Muscle of arm (tissue), 12 donors: ENCODE results near the gene RNPEP. TPM values are rescaled to one million over a fixed set of nuclear protein-coding genes. Genes with fewer than 3 reads are reported as not detected.
"Not testable (repeated sequence)": the region's sequence is repeated elsewhere in the genome, so short reads cannot be mapped to it uniquely, and the experiment has no call there.

Source experiments
- DNase-seq: peaks from one replicate; pipeline ENCODE4 v3.0.0-alpha.2; 2013
- polyA plus RNA-seq, 12 donors: library from polyadenylated mRNA; unstranded; fragments of 120-200 nt; gene quantifications; one replicate each; pipeline ENCODE4 v1.2.1, GENCODE V29; 2013; ENCODE audit not compliant: insufficient read length in 12 of 12

Gene RNPEP
- polyA plus RNA-seq, 12 donors, result 18.3 to 40.7 (median 21.6) TPM; not detected in 1

- DNase-seq, result no peak
These were observed 26.7 kb upstream of the RNPEP start for GRCh38 chr1:201955729-201956143.

- DNase-seq, result no peak
These were observed 24.1 kb upstream of the RNPEP start for GRCh38 chr1:201958348-201958747.

- DNase-seq, result not testable (repeated sequence)
These were observed 20.1 kb upstream of the RNPEP start for GRCh38 chr1:201962382-201962781.

DNA sequence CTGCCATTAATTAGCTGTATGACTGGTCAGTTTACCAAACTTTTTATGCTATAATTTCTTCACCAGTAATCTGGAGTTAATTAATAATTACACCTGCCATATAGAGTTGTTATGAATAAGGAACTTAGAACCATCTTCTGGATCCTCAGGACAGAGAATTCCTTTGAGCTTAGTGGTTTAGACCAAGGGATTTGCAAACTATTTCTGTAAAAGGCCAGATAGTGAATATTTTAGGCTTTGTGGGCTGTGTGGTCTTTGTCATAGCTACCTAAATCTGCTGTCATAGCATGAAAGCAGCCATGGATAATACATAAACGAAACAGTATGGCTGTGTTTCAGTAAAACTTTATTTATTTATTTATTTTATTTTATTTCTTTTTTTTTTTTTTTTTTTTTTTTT lies 18.2 kb upstream of the RNPEP start:
- DNase-seq, result no peak

DNA sequence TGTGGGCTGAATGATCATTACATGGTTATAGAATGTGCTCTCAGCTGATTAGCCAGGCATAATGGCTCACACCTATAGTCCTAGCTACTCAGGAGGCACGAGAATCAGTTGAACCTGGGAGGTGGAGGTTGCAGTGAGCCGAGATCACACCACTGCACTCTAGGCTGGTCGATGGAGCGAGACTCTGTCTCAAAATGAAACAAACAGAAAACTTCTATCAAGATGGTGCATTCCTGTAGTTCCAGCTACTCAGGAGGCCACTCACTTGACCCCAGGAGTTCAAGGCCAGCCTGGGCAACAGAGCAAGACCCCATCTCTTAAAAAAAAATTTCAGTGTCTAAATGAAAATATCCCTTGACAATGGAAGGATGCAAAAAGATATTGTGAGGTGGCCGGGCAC lies 16.3 kb upstream of the RNPEP start:
- no peak for DNase-seq

DNA sequence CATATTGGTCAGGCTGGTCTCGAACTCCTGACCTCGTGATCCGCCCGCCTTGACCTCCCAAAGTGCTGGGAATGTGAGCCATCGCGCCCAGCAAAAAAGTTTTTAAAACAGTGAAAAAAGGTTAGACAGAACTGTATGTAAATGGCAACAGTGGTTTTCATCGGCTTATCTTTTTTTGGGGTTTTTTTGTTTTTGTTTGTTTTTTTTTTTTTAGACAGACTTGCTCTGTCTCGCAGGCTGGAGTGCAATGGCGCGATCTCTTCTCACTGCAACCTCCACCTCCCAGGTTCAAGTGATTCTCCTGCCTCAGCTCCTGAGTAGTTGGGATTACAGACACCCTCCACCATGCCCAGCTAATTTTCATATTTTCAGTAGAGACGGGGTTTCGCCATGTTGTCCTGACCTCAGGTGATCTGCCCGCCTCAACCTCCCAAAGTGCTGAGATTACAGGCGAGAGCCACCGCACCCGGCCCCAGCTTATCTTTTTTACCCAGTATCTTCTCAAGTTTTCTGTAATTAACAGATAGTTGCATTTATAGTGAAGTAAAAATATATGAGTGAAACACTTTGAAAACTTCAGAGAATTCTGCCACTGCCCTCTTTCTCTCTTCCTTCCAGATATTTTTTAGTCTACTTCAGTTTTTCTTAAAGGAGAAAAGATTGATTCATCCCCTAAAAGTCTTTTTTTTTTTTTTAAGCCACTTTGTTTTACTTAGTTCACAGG lies 14.1 kb upstream of the RNPEP start:
- DNase-seq, result no peak

- no peak for DNase-seq
These were observed 11.9 kb upstream of the RNPEP start for GRCh38 chr1:201970334-201971159.

DNA sequence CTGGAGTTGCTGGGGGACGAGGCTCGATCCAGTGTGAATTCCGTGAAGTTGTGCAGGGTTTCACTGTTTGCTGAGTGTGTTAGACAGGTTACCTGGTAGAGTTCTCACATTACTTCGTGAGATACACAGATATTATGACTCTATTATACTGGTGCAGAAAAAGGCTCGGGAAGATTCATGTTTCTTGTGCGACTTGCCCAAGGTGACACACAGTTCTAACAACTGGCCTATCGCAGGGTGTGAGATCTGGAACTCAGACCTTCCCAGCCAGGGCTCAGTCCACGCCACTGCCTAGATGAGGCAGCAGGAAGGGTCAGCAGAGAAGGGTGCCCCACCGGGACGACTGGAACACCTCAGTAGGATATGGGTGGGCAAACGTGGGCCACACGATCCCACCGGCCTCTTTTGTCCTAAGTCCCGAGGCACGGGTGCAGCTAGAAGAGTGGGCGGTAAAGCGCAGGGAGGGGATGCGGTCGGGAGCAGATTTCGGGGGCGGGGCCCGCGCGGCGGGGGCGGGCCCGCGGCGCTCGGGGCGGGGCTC lies 296 bp upstream of the RNPEP start:
- peak; percentile 51 for DNase-seq

DNA sequence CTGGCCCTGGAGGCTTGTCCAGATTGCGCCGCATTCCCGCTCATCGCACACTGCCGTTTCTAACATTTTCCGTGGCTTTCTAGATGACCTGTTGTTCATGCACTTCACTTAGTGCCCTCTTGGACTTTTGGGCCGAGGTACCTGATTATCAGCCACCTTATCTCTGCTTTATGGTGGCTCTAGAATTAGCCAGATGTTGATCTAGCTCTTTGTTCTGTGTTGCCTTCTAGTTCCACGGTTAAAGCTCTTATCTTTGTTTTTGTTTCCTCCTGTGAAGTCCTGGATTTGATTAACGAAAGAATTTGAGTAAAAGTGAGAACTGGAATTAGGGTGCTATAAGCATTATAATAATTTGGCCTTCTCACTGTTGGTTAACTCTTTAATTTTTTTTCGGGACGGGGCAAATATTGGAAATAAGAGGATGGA lies 945 bp downstream of the RNPEP start:
- no peak for DNase-seq

DNA sequence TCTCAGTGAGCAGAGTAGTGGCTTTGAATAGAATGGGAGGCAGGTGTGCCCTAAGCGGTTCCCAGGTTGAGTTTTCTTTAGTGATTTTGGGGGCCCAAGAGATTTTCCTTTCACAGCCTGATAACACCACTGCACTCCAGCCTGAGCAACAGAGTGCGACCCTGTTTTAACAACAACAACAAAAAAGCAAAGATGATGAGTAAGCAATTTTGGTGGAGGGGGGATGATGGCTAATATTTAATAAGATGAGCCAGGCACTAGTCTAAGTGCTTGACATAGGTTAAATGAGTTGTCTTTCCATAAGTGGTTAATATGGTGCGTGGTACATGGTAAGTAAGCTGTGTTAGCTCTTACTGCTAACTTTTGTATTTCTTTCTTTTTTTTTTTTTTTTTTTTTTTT lies 2.0 kb downstream of the RNPEP start:
- DNase-seq, result no peak

DNA sequence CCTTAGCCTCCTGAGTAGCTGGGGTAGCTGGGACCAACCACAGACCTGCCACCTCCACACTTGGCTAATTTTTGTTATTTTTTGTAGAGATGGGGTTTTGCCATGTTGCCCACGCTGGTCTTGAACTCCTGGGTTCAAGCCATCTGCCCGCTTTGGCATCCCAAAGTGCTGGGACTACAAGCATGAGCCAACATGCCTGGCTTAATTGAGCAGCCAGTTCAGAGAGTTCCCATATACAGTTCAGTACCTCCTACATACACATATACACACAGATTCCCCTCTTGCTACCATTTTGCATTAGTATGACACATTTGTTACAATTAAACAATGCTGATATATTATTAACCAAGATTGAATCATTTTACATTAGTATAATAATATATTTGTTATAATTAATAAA lies 2.9 kb downstream of the RNPEP start:
- no peak for DNase-seq

DNA sequence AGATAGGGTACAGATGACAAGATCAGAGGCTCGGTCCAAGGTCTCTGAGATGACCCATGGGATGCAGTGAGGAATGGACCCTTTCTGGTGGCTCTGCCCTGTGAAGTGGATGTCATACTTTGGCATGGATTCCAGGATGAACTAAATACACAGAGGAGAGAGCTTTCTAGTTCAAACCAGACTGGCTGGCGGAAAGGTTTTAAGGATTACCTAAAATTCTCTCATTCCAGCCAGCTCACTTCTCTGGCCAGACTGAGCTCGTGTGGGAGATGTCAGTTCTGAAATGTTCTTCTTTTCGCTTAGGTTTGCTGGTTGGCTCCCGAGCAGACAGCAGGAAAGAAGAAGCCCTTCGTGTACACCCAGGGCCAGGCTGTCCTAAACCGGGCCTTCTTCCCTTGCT lies 6.2 kb downstream of the RNPEP start:
- DNase-seq, result no peak

DNA sequence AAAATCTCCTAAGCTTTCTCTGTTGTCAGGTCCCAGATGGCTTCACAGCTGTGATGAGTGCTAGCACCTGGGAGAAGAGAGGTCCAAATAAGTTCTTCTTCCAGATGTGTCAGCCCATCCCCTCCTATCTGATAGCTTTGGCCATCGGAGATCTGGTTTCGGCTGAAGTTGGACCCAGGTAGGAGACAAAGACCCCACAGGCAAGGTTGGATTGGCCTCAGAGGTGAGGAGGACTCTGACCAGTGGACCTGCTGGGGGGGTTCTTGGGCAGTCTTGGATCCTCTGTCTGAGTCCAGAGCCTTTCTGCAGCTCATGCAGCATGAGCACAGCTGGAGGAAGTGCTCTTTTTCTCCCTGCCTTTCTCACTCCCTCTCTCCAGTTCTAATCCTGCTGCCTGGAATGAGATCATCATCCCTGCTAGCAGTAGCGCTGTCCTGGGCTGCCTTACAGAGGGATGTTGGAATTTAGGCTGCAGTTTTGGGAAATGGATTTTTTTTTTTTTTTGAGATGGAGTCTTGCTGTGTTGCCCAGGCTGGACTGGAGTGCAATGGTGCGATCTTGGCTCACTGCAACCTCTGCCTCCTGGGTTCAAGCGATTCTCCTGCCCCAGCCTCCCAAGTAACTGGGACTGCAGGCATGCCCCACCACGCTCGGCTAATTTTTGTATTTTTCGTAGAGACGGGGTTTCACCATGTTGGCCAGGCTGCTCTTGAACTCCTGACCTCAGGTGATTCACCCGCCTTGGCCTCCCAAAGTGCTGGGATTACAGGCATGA lies 7.1 kb downstream of the RNPEP start:
- no peak for DNase-seq

- no peak for DNase-seq
These were observed 8.0 kb downstream of the RNPEP start for GRCh38 chr1:201990427-201990826.

DNA sequence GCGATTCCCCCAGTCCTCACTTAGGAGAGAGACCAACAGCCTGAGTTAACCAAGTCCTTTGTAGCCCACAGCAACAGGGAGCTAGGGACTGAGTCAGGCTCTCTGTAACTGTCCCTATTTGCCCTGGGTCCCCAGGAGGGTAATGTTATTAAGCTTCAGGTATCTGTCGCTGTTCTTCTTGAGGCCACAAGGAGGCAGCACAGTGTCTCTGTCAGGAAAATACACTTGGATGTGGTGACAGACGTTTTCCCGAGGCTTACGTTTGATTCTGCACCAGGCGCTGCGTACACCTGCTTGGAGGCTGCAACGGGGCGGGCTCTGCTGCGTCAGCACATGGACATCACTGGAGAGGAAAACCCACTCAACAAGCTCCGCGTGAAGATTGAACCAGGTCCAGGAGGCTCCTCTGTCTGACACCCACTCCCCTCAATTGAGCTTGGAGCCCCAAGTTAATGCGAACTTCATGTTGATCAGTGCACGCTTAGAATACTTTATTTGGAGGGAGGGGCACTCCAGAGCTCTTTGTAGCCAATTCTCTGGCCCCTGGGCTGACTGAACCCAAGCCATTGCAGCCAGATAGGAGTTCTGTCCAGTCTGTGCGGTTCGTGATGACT lies 17.3 kb downstream of the RNPEP start:
- no peak for DNase-seq

GRCh38 chr1:202002507-202002906 lies 20.1 kb downstream of the RNPEP start:
- DNase-seq, result no peak

DNA sequence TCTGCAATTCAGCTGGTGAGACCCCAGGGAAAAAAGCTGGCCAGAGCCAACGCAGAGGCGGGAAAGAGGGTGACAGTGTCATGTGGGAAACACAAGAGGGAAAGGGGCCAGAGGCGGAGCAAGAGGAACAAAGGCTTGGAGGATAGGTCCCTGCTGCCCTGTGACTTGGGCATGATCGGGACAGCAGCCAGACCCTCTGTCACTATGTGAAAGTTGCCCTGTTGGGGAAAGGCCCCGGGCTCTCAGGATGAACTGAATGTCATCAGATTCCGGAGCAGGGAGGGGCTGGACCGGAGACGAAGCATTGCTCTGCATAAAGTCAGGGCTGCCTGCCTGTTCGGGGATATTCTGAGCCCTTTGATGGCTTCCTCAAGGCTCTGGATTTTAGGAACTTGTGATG lies 22.3 kb downstream of the RNPEP start:
- no peak for DNase-seq

- no peak for DNase-seq
These were observed 23.5 kb downstream of the RNPEP start for GRCh38 chr1:202005958-202006357.

DNA sequence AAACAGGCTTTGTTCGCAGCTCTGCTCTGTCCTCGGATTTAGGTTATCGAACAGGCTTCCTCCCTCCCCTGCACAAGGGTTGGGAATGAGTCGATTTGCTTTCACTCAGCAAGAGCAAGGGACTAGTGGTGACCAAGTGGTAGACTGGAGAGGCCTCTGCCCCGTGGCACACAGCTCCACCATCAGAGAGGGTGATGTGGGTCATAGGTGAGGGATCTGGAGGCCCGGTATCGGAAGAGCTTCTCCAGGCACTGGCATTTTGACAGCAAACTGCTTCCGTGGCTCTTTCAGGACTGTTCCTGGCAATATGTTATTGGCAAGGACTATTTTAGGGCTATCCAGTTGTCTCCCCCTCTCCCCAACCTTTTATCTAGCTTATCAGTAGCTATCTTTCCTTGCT lies 24.9 kb downstream of the RNPEP start:
- DNase-seq, result no peak

GRCh38 chr1:202007805-202008489 lies 25.5 kb downstream of the RNPEP start:
- no peak for DNase-seq
